Measurements from ENCODE around the gene GNRH2.
"Not testable (repeated sequence)": the region's sequence is repeated elsewhere in the genome, so short reads cannot be mapped to it uniquely, and the experiment has no call there.

GNRH2 gene

GRCh38 chr20:3042625-3043024 lies 797 bp upstream of the GNRH2 start:
- DNase-seq (ENCODE audit: low spot score) = no peak

- no peak for DNase-seq (ENCODE audit: low spot score)
These were observed 1.0 kb downstream of the GNRH2 start for GRCh38 chr20:3044336-3044965.

GRCh38 chr20:3045042-3045815 lies 1.8 kb downstream of the GNRH2 start:
- DNase-seq (ENCODE audit: low spot score) = peak; percentile 49

GRCh38 chr20:3045816-3046676 lies 2.6 kb downstream of the GNRH2 start, which contains the start of gene MRPS26:
Gene MRPS26 (plus strand): TSS chr20:3046052. CDS start chr20:3046069, 17 bp downstream.
- peak; percentile 77 for DNase-seq (ENCODE audit: low spot score)

DNA sequence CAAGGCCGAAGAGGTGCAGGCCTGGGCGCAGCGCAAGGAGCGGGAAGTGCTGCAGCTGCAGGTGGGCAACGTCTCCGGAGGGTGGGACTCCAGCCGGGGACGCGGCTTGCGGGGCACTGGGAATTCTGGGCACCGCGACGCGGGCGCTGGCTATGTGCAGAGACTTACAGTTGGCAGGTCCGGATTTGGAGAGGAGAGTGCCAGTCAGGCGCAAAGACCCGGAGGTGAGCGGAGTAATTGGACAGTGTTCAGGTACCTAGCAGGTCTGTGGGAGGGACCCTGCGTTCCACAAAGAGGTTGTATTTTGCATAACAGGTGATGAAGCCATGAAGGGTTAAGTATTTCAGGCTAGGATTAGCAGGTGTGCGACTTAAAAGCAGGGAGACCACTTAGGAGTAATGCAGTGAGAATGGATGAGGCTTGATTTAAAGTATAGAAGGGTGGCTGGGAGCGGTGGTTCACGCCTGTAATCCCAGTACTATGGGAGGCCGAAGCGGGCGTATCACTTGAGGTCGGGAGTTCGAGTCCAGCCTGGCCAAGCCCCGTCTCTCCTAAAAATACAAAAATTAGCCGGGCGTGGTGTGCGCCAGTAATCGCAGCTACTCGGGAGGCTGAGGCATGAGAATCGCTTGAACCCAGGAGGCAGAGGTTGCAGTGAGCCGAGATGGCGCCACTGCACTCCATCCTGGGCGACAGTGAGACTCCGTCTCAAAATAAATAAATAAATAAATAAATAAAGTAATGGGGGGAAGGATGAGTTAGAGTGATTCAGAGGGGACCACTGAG lies 3.4 kb downstream of the GNRH2 start:
- DNase-seq (ENCODE audit: low spot score) = no peak

DNA sequence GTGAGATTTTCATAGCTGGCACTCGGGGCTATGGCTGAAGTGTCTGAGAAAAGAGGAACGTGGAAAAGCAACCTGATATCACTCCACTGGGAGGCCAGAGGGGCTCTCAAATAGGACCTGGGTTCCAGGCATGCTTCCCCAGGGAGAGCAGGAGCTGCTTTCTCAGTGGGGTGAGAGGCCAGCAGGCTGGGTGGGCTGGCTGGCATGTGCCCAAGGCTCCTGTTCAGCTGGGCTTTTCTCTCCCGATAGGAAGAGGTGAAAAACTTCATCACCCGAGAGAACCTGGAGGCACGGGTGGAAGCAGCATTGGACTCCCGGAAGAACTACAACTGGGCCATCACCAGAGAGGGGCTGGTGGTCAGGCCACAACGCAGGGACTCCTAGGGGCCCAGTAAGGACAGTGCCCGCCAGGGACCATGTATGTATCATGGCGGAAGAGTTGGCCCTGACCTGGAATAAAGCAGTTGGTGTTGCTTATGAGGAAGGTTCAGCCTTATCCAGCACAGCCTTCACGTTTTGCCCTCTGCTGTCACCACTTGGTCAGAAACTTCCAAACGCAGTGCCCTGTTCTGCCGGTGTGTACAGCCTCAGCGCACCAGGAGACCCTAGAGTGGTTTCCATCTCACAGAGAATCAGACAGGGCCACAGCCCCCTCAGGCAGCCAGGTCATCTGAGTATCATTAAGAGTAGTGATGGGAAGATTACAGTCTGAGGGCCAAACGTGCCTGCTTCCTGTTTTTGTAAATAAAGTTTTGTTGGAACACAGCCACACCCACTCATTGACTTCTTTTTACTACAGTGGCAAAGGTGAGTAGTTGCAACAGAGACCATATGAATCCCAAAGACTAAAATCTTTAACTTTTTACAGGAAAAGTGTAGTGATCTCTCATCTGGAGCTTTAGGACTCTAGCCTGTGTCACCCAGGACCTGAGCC lies 4.3 kb downstream of the GNRH2 start:
- no peak for DNase-seq (ENCODE audit: low spot score)

- DNase-seq (ENCODE audit: low spot score) = no peak
These were observed 8.1 kb downstream of the GNRH2 start for GRCh38 chr20:3051385-3052019.

- DNase-seq (ENCODE audit: low spot score) = no peak
These were observed 16.1 kb downstream of the GNRH2 start for GRCh38 chr20:3059489-3059888.

GRCh38 chr20:3064119-3064518 lies 20.7 kb downstream of the GNRH2 start:
- not testable (repeated sequence) for DNase-seq (ENCODE audit: low spot score)

- DNase-seq (ENCODE audit: low spot score) = no peak
These were observed 24.0 kb downstream of the GNRH2 start for GRCh38 chr20:3067139-3068014.

DNA sequence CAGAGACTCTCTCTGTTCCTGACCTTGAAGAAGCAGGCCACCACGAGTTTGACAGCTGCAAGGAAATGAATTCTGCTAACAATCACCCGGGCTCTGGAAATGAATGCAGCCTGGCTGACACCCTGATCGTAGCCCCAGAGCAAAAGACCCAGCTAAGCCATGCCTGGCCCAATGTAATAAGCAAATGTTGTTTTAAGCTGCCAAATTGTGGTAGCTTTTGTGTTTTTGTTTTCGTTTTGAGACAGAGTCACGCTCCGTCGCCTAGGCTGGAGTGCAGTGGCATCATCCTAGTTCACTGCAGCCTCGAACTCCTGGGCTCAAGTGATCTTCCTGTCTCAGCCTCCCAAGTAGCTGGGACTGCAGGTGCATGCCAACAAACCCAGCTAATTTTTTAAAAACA lies 24.7 kb downstream of the GNRH2 start:
- no peak for DNase-seq (ENCODE audit: low spot score)

- DNase-seq (ENCODE audit: low spot score) = peak; percentile 30
These were observed 25.8 kb downstream of the GNRH2 start for GRCh38 chr20:3068986-3069900.

- DNase-seq (ENCODE audit: low spot score) = no peak
These were observed 27.3 kb downstream of the GNRH2 start for GRCh38 chr20:3070725-3071124.

DNA sequence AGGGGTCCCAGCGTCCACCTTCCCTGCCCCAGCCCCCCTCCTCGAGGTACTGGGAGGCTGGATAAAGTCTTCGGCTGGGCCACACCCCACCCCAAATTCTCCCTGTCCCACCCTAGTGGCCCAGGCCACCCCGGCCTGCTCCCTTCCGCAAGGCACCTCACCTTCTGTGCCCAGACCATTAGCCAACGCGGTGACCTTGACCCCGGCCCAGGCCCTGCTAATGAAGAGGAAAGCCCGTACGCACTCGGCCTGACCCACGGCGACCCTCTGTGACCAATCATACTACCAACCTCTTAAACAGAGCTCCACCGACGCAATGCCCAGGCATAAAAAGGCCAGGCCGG lies 27.8 kb downstream of the GNRH2 start:
- no peak for DNase-seq (ENCODE audit: low spot score)

DNA sequence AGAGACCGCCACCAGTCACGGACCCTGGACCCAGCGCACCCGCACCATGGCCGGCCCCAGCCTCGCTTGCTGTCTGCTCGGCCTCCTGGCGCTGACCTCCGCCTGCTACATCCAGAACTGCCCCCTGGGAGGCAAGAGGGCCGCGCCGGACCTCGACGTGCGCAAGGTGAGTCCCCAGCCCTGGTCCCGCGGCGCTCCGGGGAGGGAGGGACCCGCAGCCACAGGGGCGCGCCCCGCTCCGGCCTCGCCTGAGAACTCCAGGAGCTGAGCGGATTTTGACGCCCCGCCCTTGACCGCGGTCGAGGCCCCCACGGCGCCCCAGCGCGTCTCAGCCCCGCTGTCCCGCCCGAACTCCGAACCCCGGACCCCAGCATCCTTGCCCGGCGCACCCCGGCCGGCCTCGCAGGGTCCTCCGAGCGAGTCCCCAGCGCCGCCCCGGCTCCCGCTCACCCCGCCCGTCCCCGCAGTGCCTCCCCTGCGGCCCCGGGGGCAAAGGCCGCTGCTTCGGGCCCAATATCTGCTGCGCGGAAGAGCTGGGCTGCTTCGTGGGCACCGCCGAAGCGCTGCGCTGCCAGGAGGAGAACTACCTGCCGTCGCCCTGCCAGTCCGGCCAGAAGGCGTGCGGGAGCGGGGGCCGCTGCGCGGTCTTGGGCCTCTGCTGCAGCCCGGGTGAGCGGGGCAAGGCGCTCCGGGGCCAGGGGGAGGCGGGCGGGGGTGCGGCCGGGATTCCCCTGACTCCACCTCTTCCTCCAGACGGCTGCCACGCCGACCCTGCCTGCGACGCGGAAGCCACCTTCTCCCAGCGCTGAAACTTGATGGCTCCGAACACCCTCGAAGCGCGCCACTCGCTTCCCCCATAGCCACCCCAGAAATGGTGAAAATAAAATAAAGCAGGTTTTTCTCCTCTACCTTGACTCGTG lies 28.4 kb downstream of the GNRH2 start, which contains the start of gene OXT:
OXT (plus strand) TSS at position 11 of the 920 bp plus-strand sequence; CDS start at position 47, 36 bp downstream.
- DNase-seq (ENCODE audit: low spot score) = no peak

DNA sequence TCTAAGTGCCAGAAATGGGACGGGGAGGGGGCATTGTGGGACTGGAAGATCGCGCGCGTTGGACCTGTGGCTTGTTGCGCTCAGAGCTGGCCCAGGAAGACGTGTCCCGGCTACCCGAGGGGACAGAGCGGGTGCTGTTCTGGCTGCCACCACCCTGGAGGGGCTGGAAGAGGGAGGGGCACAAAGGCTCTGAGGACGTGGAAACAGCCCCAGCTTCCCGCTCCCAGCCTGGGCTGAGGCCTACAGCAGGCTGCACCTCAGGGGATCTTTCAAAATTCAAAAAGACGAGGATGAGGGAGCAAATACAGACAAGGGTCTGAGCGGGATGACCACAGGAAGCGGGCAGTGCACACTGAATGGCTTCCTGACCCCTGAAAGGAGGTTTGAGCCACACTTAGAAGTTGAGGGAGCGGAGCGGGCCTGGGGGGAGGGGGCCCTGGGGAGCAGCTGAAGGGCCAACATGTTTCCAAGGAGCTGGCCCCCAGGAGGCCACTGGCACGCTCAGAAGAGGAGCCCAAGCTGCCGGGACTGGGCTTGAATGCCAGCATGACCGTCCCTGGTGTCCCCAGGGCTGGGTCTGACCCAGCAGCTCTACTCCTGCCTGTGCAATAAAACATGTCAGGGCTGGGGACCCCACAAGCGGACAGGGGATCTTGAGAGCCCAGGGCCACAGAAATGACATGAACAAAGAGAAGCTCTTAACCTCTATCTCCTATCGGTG lies 29.3 kb downstream of the GNRH2 start:
- DNase-seq (ENCODE audit: low spot score) = no peak
